Stimulated activated CD8-positive, alpha-beta memory T cell treated with anti-CD3 and anti-CD28 coated beads, Interleukin-4, amount 100 ng/mL, for 24 hours (primary cell): Measurements from ENCODE around the gene SPEF1.

Experiments used
- DNase-seq: peaks from one replicate; pipeline ENCODE4 v3.0.0-alpha.2; 2020; ENCODE audit warnings: low read depth

Gene SPEF1

GRCh38 chr20:3765171-3765882 lies 15.9 kb downstream of the SPEF1 start:
- DNase-seq = no peak

GRCh38 chr20:3764659-3765058 lies 16.6 kb downstream of the SPEF1 start:
- DNase-seq = no peak

GRCh38 chr20:3763671-3764601 lies 17.3 kb downstream of the SPEF1 start:
- no peak for DNase-seq

GRCh38 chr20:3760655-3761348 lies 20.4 kb downstream of the SPEF1 start:
- no peak for DNase-seq

GRCh38 chr20:3759884-3760283 lies 21.4 kb downstream of the SPEF1 start:
- no peak for DNase-seq

- no peak for DNase-seq
Measured at GRCh38 chr20:3759316-3759823, 21.9 kb downstream of the SPEF1 start.

- DNase-seq = no peak
Measured at GRCh38 chr20:3758566-3758965, 22.7 kb downstream of the SPEF1 start.

- no peak for DNase-seq
Measured at GRCh38 chr20:3757268-3757667, 24.0 kb downstream of the SPEF1 start.

GRCh38 chr20:3755814-3756480 lies 25.3 kb downstream of the SPEF1 start:
- DNase-seq = no peak

- no peak for DNase-seq
Measured at GRCh38 chr20:3755269-3755668, 26.0 kb downstream of the SPEF1 start.

GRCh38 chr20:3754276-3754630 lies 27.0 kb downstream of the SPEF1 start:
- DNase-seq = no peak

GRCh38 chr20:3753501-3754275 lies 27.6 kb downstream of the SPEF1 start:
- no peak for DNase-seq

- peak; percentile 38 for DNase-seq
Measured at GRCh38 chr20:3753098-3753497, 28.1 kb downstream of the SPEF1 start.

GRCh38 chr20:3752386-3752759 lies 28.9 kb downstream of the SPEF1 start:
- no peak for DNase-seq

GRCh38 chr20:3751675-3752385 lies 29.4 kb downstream of the SPEF1 start:
- DNase-seq = peak; percentile 35

GRCh38 chr20:3751305-3751674 lies 30.0 kb downstream of the SPEF1 start:
- no peak for DNase-seq

- no peak for DNase-seq
Measured at GRCh38 chr20:3749689-3750531, 31.3 kb downstream of the SPEF1 start.

GRCh38 chr20:3749087-3749688 lies 32.1 kb downstream of the SPEF1 start:
- no peak for DNase-seq

GRCh38 chr20:3748073-3748472 lies 33.2 kb downstream of the SPEF1 start:
- DNase-seq = no peak
